ENCODE measurements around the gene FAM241A. TPM values are rescaled to one million over a fixed set of nuclear protein-coding genes. Genes with fewer than 3 reads are reported as not detected.

The FAM241A gene
- total and polyA plus RNA-seq, 2 donors (not counting 3 experiments of a cell fraction or from before 2014, with no cell fraction given) = 3.2 to 9.1 TPM

DNA sequence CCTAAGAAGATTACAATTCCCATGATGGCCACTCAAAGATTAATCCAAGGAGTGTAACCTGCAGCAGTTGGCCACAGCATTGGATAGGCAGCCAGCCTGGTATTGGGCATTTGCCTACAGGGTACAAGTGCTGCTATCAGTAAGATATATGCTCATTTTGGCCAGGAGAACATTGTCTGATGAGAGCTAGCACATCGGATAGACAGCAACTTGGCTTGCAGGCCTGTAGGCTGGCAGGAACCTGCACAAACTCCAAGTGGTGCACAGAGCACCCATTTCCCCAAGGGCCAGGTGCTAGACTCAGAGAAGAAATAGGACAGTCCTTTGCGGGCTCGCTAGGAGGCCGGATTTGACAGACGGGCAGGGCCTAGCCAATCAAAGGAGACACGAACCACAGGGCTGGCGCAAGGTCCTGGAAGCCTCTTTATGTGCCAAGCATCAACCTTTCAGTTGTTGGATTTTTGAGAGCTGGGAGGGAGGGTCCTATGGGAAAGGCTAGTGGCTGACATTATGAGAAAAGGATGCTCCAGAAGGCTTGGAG lies 74.6 kb downstream of the FAM241A start:
- intact Hi-C loops (cut with micrococcal nuclease) = no loop called here
- H3K9ac ChIP-seq (replicated peaks; ENCODE audit: extremely low read depth, insufficient read depth, low read length) = no peak overlapping the region
- no peak overlapping the region for H2AFZ ChIP-seq (ENCODE audit: low read depth, low read length)
- CTCF ChIA-PET = interaction anchor here (0.7 to 0.9 kb wide), 2 partner anchors 13 to 496 kb away, joined by 3 to 5 read pairs; no protein-coding TSS in a partner anchor
- TF ChIP-seq POLR2AphosphoS5 (IDR thresholded peaks at IDR 0.05; ENCODE audit: insufficient read depth, low read depth, low read length) = no peak
- TF ChIP-seq, protein P1, sequence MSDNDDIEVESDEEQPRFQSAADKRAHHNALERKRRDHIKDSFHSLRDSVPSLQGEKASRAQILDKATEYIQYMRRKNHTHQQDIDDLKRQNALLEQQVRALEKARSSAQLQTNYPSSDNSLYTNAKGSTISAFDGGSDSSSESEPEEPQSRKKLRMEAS (IDR thresholded peaks at IDR 0.05; ENCODE audit: insufficient read depth, insufficient read length) = no peak
- no peak for TF ChIP-seq JUN (IDR thresholded peaks at IDR 0.05; ENCODE audit: borderline replicate concordance, insufficient read depth, insufficient read length, low read depth)
- TF ChIP-seq GATA2 (IDR thresholded peaks at IDR 0.05; ENCODE audit: insufficient read depth, insufficient read length, low read depth, low read length) = no peak
- no peak for TF ChIP-seq MYC (IDR thresholded peaks at IDR 0.05; ENCODE audit: low read depth, low read length)
- TF ChIP-seq EZH2 (IDR thresholded peaks at IDR 0.05; ENCODE audit: borderline replicate concordance, low read depth, low read length, severe bottlenecking) = no peak
- TF ChIP-seq, protein P2, sequence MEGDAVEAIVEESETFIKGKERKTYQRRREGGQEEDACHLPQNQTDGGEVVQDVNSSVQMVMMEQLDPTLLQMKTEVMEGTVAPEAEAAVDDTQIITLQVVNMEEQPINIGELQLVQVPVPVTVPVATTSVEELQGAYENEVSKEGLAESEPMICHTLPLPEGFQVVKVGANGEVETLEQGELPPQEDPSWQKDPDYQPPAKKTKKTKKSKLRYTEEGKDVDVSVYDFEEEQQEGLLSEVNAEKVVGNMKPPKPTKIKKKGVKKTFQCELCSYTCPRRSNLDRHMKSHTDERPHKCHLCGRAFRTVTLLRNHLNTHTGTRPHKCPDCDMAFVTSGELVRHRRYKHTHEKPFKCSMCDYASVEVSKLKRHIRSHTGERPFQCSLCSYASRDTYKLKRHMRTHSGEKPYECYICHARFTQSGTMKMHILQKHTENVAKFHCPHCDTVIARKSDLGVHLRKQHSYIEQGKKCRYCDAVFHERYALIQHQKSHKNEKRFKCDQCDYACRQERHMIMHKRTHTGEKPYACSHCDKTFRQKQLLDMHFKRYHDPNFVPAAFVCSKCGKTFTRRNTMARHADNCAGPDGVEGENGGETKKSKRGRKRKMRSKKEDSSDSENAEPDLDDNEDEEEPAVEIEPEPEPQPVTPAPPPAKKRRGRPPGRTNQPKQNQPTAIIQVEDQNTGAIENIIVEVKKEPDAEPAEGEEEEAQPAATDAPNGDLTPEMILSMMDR (IDR thresholded peaks at IDR 0.05; ENCODE audit: extremely low read depth in 1 of 2, insufficient read depth in 1 of 2, low read depth in 1 of 2, low read length in 2 of 2) = no peak
- TF ChIP-seq POLR2A (IDR thresholded peaks at IDR 0.05; ENCODE audit: low read depth, low read length) = no peak
- no peak for TF ChIP-seq FOS (IDR thresholded peaks at IDR 0.05; ENCODE audit: borderline replicate concordance, insufficient read depth, low read length)
- no peak overlapping the region for H3K4me2 ChIP-seq (ENCODE audit: insufficient read depth, low read length)
- FAIRE-seq (no peak), DNase-seq (ENCODE audit: low read depth, low spot score) (no peak)
- no peak overlapping the region for H3K27ac ChIP-seq (ENCODE audit: insufficient read depth, low read depth, low read length)
- BruUV-seq (replicated peaks) = no TSS peak
- H3K4me3 ChIP-seq (replicated peaks in 1 of 3; ENCODE audit: insufficient read depth in 1 of 3, low read depth in 1 of 3, low read length in 3 of 3) = no peak overlapping the region
- no peaks in the 10 kb centered on the region for H3K9me3 ChIP-seq (replicated peaks; ENCODE audit: control insufficient read depth, insufficient read depth, low read length)
- H4K20me1 ChIP-seq (replicated peaks; ENCODE audit: control insufficient read depth, extremely low read depth, insufficient read depth, low read length) = no peaks in the 10 kb centered on the region
- POLR2A ChIA-PET = no interaction called here
- dilution Hi-C loops (cut with MboI; ENCODE audit: extremely low pct_ligation_motif_present, low sequenced_read_pairs) = no loop called here
- H3K9me1 ChIP-seq (replicated peaks; ENCODE audit: control insufficient read depth, extremely low read depth, insufficient read depth, low read length) = no peaks in the 10 kb centered on the region
- no peaks in the 10 kb centered on the region for H3K27me3 ChIP-seq (ENCODE audit: control insufficient read depth in 2 of 2, insufficient read depth in 2 of 2, low read length in 2 of 2)
- no peaks in the 10 kb centered on the region for H3K36me3 ChIP-seq (ENCODE audit: control insufficient read depth in 2 of 2, extremely low read depth in 1 of 2, insufficient read depth in 2 of 2, low read length in 2 of 2)
- H3K4me1 ChIP-seq (ENCODE audit: control insufficient read depth, extremely low read depth, insufficient read depth, low read length) = no peaks in the 10 kb centered on the region
- no peaks in the 10 kb centered on the region for H3K79me2 ChIP-seq (ENCODE audit: control insufficient read depth, insufficient read depth, low read length)

All from endothelial cell of umbilical vein (primary cell).